GM13977 (cell line): ENCODE data around the gene CDH23.

Experiments used
- DNase-seq: peaks from one replicate; pipeline ENCODE4 v3.0.0; 2012; ENCODE audit warnings: low spot score
- CTCF ChIP-seq: IDR thresholded peaks from 2 replicates; pipeline ENCODE4 v1.5.1; 2012; ENCODE audit warnings: mild to moderate bottlenecking, control low read depth; ENCODE audit not compliant: insufficient read depth; ENCODE audit errors: extremely low read depth, missing control alignments
- in situ Hi-C: fragments of 300-500 bp; cut with MboI; formaldehyde crosslinking; loops from one replicate; pipeline ENCODE4 v1.12.0; 2022; ENCODE audit warnings: low sequenced_read_pairs, low pct_unique_long_range_greater_than_20kb, mixed read lengths, inconsistent platforms; ENCODE audit not compliant: unreplicated experiment

Gene CDH23

GRCh38 chr10:71472466-71472865 lies 75.7 kb downstream of the CDH23 start:
- DNase-seq: no peak
- TF ChIP-seq CTCF: no peak
- in situ Hi-C loops: no loop called here

GRCh38 chr10:71472912-71473311 lies 76.2 kb downstream of the CDH23 start:
- no peak for TF ChIP-seq CTCF
- DNase-seq: no peak
- in situ Hi-C loops: no loop called here

GRCh38 chr10:71473671-71474599 lies 77.2 kb downstream of the CDH23 start:
- in situ Hi-C loops: no loop called here
- no peak for TF ChIP-seq CTCF
- DNase-seq: no peak

GRCh38 chr10:71474702-71475242 lies 78.1 kb downstream of the CDH23 start:
- no peak for DNase-seq
- in situ Hi-C loops: no loop called here
- no peak for TF ChIP-seq CTCF

- in situ Hi-C loops: no loop called here
- no peak for TF ChIP-seq CTCF
- DNase-seq: no peak
These were observed 78.6 kb downstream of the CDH23 start for GRCh38 chr10:71475243-71475871.

GRCh38 chr10:71476228-71477011 lies 79.7 kb downstream of the CDH23 start:
- in situ Hi-C loops: no loop called here
- no peak for DNase-seq
- no peak for TF ChIP-seq CTCF
